Mesodermal cell (in vitro differentiated cells): ENCODE data around the gene OR51E2.

Experiments used
- H3K27ac ChIP-seq: 2 replicates; pipeline ENCODE4 v1.7.0; 2013; ENCODE audit warnings: mild to moderate bottlenecking, low read depth, low read length, moderate library complexity; ENCODE audit not compliant: severe bottlenecking
- H3K36me3 ChIP-seq: 2 replicates; pipeline ENCODE4 v1.7.1; 2013; ENCODE audit warnings: mild to moderate bottlenecking, low read length, moderate library complexity; ENCODE audit not compliant: control insufficient read depth, insufficient read depth
- H3K4me1 ChIP-seq: one replicate; pipeline ENCODE4 v1.7.1; 2013; ENCODE audit warnings: mild to moderate bottlenecking, low read length; ENCODE audit not compliant: insufficient read depth, control insufficient read depth, poor library complexity, severe bottlenecking
- H3K4me3 ChIP-seq: 2 replicates; pipeline ENCODE4 v1.7.0; 2013; ENCODE audit warnings: low read length, control low read depth, mild to moderate bottlenecking; ENCODE audit not compliant: insufficient read depth, poor library complexity, severe bottlenecking; ENCODE audit errors: extremely low read depth
- H3K9me3 ChIP-seq: 2 replicates; pipeline ENCODE4 v1.7.1; 2013; ENCODE audit warnings: mild to moderate bottlenecking, low read length, moderate library complexity; ENCODE audit not compliant: control insufficient read depth
- WGBS, 2 experiments: methylation state at CpG; one replicate each; pipeline ENCODE4 v1.1.5; 2013; ENCODE audit warnings: missing lambda C conversion rate in 2 of 2; ENCODE audit not compliant: insufficient coverage in 2 of 2; 5-methylcytosine and 5-hydroxymethylcytosine counted together

OR51E2 gene

GRCh38 chr11:4699697-4700435 lies 2.2 kb upstream of the OR51E2 start:
- Histone ChIP-seq H3K27ac (no peak overlapping the region), H3K36me3 (no peaks in the 10 kb centered on the region), H3K4me1 (peaks cover 8% of the 10 kb centered on the region), H3K4me3 (no peak overlapping the region), H3K9me3 (no peaks in the 10 kb centered on the region)
- WGBS, 2 experiments: 88% methylated on average over 1 of the region's 3 CpGs

GRCh38 chr11:4695442-4695841 lies 2.2 kb downstream of the OR51E2 start:
- 86 to 90% methylated on average over 1 of the region's 1 CpG for WGBS, 2 experiments
- H3K9me3 ChIP-seq: no peaks in the 10 kb centered on the region
- H3K4me1 ChIP-seq: no peaks in the 10 kb centered on the region
- H3K36me3 ChIP-seq: no peaks in the 10 kb centered on the region
- no peak overlapping the region for H3K4me3 ChIP-seq
- H3K27ac ChIP-seq: no peak overlapping the region

GRCh38 chr11:4684631-4685285 lies 12.9 kb downstream of the OR51E2 start:
- no peaks in the 10 kb centered on the region for H3K36me3 ChIP-seq
- H3K4me3 ChIP-seq: no peak overlapping the region
- H3K4me1 ChIP-seq: no peaks in the 10 kb centered on the region
- no peaks in the 10 kb centered on the region for H3K9me3 ChIP-seq
- H3K27ac ChIP-seq: no peak overlapping the region
- 71 to 75% methylated on average over 3 of the region's 3 CpGs for WGBS, 2 experiments

- Histone ChIP-seq H3K36me3 (no peaks in the 10 kb centered on the region), H3K27ac (no peak overlapping the region), H3K4me3 (no peak overlapping the region), H3K4me1 (no peaks in the 10 kb centered on the region), H3K9me3 (no peaks in the 10 kb centered on the region)
- no CpG with 5 or more reads among the region's 2 CpGs for WGBS, 2 experiments
These were observed 14.8 kb downstream of the OR51E2 start for GRCh38 chr11:4682623-4683419.

- H3K4me3 ChIP-seq: no peak overlapping the region
- H3K36me3 ChIP-seq: no peaks in the 10 kb centered on the region
- WGBS, 2 experiments: 71 to 100% methylated on average over 1 of the region's 3 CpGs
- H3K4me1 ChIP-seq: no peaks in the 10 kb centered on the region
- no peak overlapping the region for H3K27ac ChIP-seq
- no peaks in the 10 kb centered on the region for H3K9me3 ChIP-seq
These were observed 17.3 kb downstream of the OR51E2 start for GRCh38 chr11:4680341-4680740.

- Histone ChIP-seq H3K4me1 (no peaks in the 10 kb centered on the region), H3K4me3 (no peak overlapping the region), H3K27ac (no peak overlapping the region), H3K9me3 (no peaks in the 10 kb centered on the region), H3K36me3 (no peaks in the 10 kb centered on the region)
- 88 to 100% methylated on average over 1 of the region's 2 CpGs for WGBS, 2 experiments
These were observed 19.7 kb downstream of the OR51E2 start for GRCh38 chr11:4677948-4678347.

- WGBS, 2 experiments: 82 to 86% methylated on average over 1 to 2 of the region's 2 CpGs
- Histone ChIP-seq H3K4me1 (no peaks in the 10 kb centered on the region), H3K9me3 (no peaks in the 10 kb centered on the region), H3K36me3 (no peaks in the 10 kb centered on the region), H3K27ac (no peak overlapping the region), H3K4me3 (no peak overlapping the region)
These were observed 23.9 kb downstream of the OR51E2 start for GRCh38 chr11:4673781-4674180.

- no peak overlapping the region for H3K4me3 ChIP-seq
- H3K36me3 ChIP-seq: no peaks in the 10 kb centered on the region
- no peaks in the 10 kb centered on the region for H3K9me3 ChIP-seq
- H3K27ac ChIP-seq: no peak overlapping the region
- no peaks in the 10 kb centered on the region for H3K4me1 ChIP-seq
- WGBS, 2 experiments: no CpG with 5 or more reads among the region's 3 CpGs
These were observed 25.2 kb downstream of the OR51E2 start for GRCh38 chr11:4672470-4672869.

- Histone ChIP-seq H3K4me1 (no peaks in the 10 kb centered on the region), H3K9me3 (no peaks in the 10 kb centered on the region), H3K36me3 (no peaks in the 10 kb centered on the region), H3K27ac (no peak overlapping the region), H3K4me3 (no peak overlapping the region)
- 92 to 100% methylated on average over 1 to 2 of the region's 2 CpGs for WGBS, 2 experiments
These were observed 25.9 kb downstream of the OR51E2 start for GRCh38 chr11:4671741-4672140.

GRCh38 chr11:4665424-4665823 lies 32.2 kb downstream of the OR51E2 start:
- H3K27ac ChIP-seq: no peak overlapping the region
- H3K9me3 ChIP-seq: no peaks in the 10 kb centered on the region
- H3K4me1 ChIP-seq: no peaks in the 10 kb centered on the region
- WGBS, 2 experiments: 100% methylated on average over 1 of the region's 2 CpGs; no CpG with 5 or more reads in 1 of the 2 experiments
- H3K36me3 ChIP-seq: no peaks in the 10 kb centered on the region
- no peak overlapping the region for H3K4me3 ChIP-seq
